Parathyroid adenoma (tissue), 2 donors: ENCODE results near the gene FAM76B.

Experiments
- H2AFZ ChIP-seq: fragments of 300-600 bp; sonication (generic); one replicate; pipeline ENCODE4 v1.7.0; 2017; ENCODE audit warnings: antibody characterized with exemption, mild to moderate bottlenecking
- H3K27ac ChIP-seq: fragments of 300-600 bp; sonication (generic); one replicate; pipeline ENCODE4 v1.7.0; 2017
- H3K27me3 ChIP-seq: fragments of 300-600 bp; sonication (generic); one replicate; pipeline ENCODE4 v1.7.0; 2017; ENCODE audit warnings: low read length; ENCODE audit not compliant: control insufficient read depth, insufficient read depth
- H3K36me3 ChIP-seq: fragments of 300-600 bp; sonication (generic); one replicate; pipeline ENCODE4 v1.7.0; 2017; ENCODE audit warnings: low read length; ENCODE audit not compliant: control insufficient read depth, insufficient read depth
- H3K4me1 ChIP-seq: fragments of 300-600 bp; sonication (generic); one replicate; pipeline ENCODE4 v1.7.0; 2017; ENCODE audit warnings: control low read depth
- H3K4me2 ChIP-seq: fragments of 300-600 bp; sonication (generic); one replicate; pipeline ENCODE4 v1.7.0; 2017; ENCODE audit warnings: low read length
- H3K4me3 ChIP-seq: fragments of 300-600 bp; sonication (generic); one replicate; pipeline ENCODE4 v1.7.0; 2017; ENCODE audit warnings: low read depth, low read length
- H3K79me2 ChIP-seq: fragments of 300-600 bp; sonication (generic); one replicate; pipeline ENCODE4 v1.7.0; 2017; ENCODE audit warnings: control low read depth
- H3K9ac ChIP-seq: fragments of 300-600 bp; sonication (generic); one replicate; pipeline ENCODE4 v1.7.0; 2017; ENCODE audit warnings: mild to moderate bottlenecking
- H3K9me3 ChIP-seq: fragments of 300-600 bp; sonication (generic); one replicate; pipeline ENCODE4 v1.7.0; 2017; ENCODE audit warnings: low read length; ENCODE audit not compliant: control insufficient read depth
- TF ChIP-seq, protein P1 (sequence below): fragments of 300-600 bp; sonication (generic); IDR thresholded peaks from one replicate; pipeline ENCODE4 v1.7.0; 2017; ENCODE audit warnings: antibody characterized with exemption, mild to moderate bottlenecking
- donor health status: primary hyperparathyroidism.

FAM76B gene

DNA sequence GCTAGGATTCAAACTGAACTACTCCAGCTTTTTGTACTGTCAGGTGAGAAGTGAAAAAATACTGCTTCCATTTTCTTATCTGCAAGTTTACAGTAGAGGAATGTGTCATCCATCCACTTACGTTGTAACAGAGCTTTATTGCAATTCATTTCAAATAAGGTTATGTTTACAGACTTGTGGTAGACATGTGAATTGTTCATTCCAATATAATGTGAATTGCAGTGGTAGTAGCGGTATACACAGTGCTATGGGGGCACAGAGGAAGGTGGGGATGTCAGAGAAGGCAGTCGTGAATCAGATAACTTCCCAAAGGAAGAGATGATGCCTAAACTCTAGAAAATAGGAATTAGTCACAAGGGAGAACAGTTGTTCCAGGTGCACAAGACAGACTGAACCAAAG lies 43.2 kb upstream of the FAM76B start:
- H2AFZ ChIP-seq, result no peak overlapping the region
- H3K4me1 ChIP-seq, result no peaks in the 10 kb centered on the region
- H3K27me3 ChIP-seq, result no peaks in the 10 kb centered on the region
- H3K4me2 ChIP-seq, result no peak overlapping the region
- H3K27ac ChIP-seq, result no peak overlapping the region
- H3K4me3 ChIP-seq, result no peak overlapping the region
- no peaks in the 10 kb centered on the region for H3K79me2 ChIP-seq
- TF ChIP-seq, protein P1, sequence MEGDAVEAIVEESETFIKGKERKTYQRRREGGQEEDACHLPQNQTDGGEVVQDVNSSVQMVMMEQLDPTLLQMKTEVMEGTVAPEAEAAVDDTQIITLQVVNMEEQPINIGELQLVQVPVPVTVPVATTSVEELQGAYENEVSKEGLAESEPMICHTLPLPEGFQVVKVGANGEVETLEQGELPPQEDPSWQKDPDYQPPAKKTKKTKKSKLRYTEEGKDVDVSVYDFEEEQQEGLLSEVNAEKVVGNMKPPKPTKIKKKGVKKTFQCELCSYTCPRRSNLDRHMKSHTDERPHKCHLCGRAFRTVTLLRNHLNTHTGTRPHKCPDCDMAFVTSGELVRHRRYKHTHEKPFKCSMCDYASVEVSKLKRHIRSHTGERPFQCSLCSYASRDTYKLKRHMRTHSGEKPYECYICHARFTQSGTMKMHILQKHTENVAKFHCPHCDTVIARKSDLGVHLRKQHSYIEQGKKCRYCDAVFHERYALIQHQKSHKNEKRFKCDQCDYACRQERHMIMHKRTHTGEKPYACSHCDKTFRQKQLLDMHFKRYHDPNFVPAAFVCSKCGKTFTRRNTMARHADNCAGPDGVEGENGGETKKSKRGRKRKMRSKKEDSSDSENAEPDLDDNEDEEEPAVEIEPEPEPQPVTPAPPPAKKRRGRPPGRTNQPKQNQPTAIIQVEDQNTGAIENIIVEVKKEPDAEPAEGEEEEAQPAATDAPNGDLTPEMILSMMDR, result no peak
- no peaks in the 10 kb centered on the region for H3K9me3 ChIP-seq
- H3K9ac ChIP-seq, result no peak overlapping the region
- H3K36me3 ChIP-seq, result no peaks in the 10 kb centered on the region

DNA sequence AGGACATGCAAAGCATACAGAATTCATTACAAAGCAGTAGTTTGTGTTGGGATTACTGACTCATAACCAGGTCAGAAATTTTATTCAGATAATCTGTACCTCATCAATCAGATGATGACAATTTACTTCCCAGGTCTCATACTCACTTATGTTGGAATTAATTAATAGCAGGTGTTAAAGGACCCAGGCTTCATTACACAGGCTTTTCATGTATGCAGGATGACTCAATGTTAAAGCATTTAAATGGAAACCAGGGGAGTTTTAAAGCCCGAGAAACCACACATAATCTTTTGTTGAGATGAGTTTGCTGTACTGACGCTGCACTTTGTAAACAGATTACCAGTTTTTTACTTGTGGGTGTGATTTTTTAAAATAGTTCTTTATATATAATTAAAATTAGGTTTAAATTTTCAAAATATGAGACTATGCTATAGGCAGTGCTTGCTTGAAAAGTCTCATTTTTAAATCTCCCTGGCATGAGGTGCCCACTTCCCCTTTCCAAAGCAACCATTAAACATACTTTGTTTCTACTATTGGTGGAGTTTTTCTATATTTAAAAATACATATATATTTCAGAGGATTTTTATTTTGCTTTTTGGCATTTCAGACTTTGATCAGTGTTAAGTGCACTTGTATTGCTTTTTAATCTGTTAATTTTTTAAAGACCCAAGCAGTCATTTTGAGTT lies 41.8 kb upstream of the FAM76B start:
- Histone ChIP-seq H3K9me3 (no peaks in the 10 kb centered on the region), H3K36me3 (no peaks in the 10 kb centered on the region), H3K4me1 (no peaks in the 10 kb centered on the region)

GRCh38 chr11:95829580-95830259 lies 40.1 kb upstream of the FAM76B start:
- Histone ChIP-seq H2AFZ (no peak overlapping the region), H3K79me2 (no peaks in the 10 kb centered on the region), H3K36me3 (no peaks in the 10 kb centered on the region), H3K4me1 (no peaks in the 10 kb centered on the region), H3K9me3 (no peaks in the 10 kb centered on the region), H3K4me3 (no peak overlapping the region), H3K27me3 (no peaks in the 10 kb centered on the region), H3K27ac (no peak overlapping the region), H3K4me2 (no peak overlapping the region), H3K9ac (no peak overlapping the region)
- TF ChIP-seq, protein P1, result no peak

More for the DNA sequence above, 41.8 kb upstream of the FAM76B start:
- H3K4me3 ChIP-seq, result no peak overlapping the region
- no peaks in the 10 kb centered on the region for H3K27me3 ChIP-seq
- H3K9ac ChIP-seq, result no peak overlapping the region
- TF ChIP-seq, protein P1, result no peak
- H3K27ac ChIP-seq, result no peak overlapping the region
- H3K4me2 ChIP-seq, result no peak overlapping the region
- no peak overlapping the region for H2AFZ ChIP-seq
- no peaks in the 10 kb centered on the region for H3K79me2 ChIP-seq

GRCh38 chr11:95827696-95828095 lies 38.1 kb upstream of the FAM76B start:
- Histone ChIP-seq H3K9me3 (no peaks in the 10 kb centered on the region), H3K27ac (no peak overlapping the region), H3K4me3 (no peak overlapping the region), H3K4me2 (no peak overlapping the region), H3K9ac (no peak overlapping the region), H3K36me3 (no peaks in the 10 kb centered on the region), H3K4me1 (no peaks in the 10 kb centered on the region), H3K79me2 (no peaks in the 10 kb centered on the region), H2AFZ (no peak overlapping the region), H3K27me3 (no peaks in the 10 kb centered on the region)
- TF ChIP-seq, protein P1, result no peak

GRCh38 chr11:95821640-95822039 lies 32.1 kb upstream of the FAM76B start:
- Histone ChIP-seq H3K4me1 (no peaks in the 10 kb centered on the region), H3K9ac (no peak overlapping the region), H3K9me3 (no peaks in the 10 kb centered on the region), H2AFZ (no peak overlapping the region), H3K36me3 (no peaks in the 10 kb centered on the region), H3K27ac (no peak overlapping the region), H3K4me3 (no peak overlapping the region), H3K79me2 (no peaks in the 10 kb centered on the region), H3K4me2 (no peak overlapping the region), H3K27me3 (no peaks in the 10 kb centered on the region)
- TF ChIP-seq, protein P1, result no peak
